Mucosa of rectum (tissue), 2 donors: Measurements from ENCODE around the gene BRAT1.

Experiments
- H3K27ac ChIP-seq, 2 donors: one replicate each; pipeline ENCODE4 v1.7.0; 2013; ENCODE audit warnings: inconsistent platforms in 2 of 2, low read depth in 2 of 2, low read length in 2 of 2
- H3K27me3 ChIP-seq, 2 donors: one replicate each; pipeline ENCODE4 v1.7.0; 2013; ENCODE audit warnings: low read length in 2 of 2; ENCODE audit not compliant: control insufficient read depth in 2 of 2, insufficient read depth in 2 of 2
- H3K36me3 ChIP-seq, 2 donors: one replicate each; pipeline ENCODE4 v1.7.0; 2013; ENCODE audit warnings: low read length in 2 of 2; ENCODE audit not compliant: control insufficient read depth in 2 of 2, insufficient read depth in 2 of 2
- H3K4me1 ChIP-seq, 2 donors: one replicate each; pipeline ENCODE4 v1.7.0; 2013; ENCODE audit warnings: low read length in 2 of 2, mild to moderate bottlenecking in 1 of 2; ENCODE audit not compliant: control insufficient read depth in 2 of 2, insufficient read depth in 2 of 2
- H3K4me3 ChIP-seq, 2 donors: one replicate each; pipeline ENCODE4 v1.7.0; 2013; ENCODE audit warnings: low read length in 2 of 2
- H3K9ac ChIP-seq, 2 donors: one replicate each; pipeline ENCODE4 v1.7.0; 2013; ENCODE audit warnings: low read length in 2 of 2, low read depth in 1 of 2, mild to moderate bottlenecking in 1 of 2
- H3K9me3 ChIP-seq, 2 donors: one replicate each; pipeline ENCODE4 v1.7.0; 2013; ENCODE audit warnings: low read length in 2 of 2; ENCODE audit not compliant: control insufficient read depth in 2 of 2
- donor health status: healthy.
- donor health status: Normal muscosa, but diverticular disease.

The BRAT1 gene

DNA sequence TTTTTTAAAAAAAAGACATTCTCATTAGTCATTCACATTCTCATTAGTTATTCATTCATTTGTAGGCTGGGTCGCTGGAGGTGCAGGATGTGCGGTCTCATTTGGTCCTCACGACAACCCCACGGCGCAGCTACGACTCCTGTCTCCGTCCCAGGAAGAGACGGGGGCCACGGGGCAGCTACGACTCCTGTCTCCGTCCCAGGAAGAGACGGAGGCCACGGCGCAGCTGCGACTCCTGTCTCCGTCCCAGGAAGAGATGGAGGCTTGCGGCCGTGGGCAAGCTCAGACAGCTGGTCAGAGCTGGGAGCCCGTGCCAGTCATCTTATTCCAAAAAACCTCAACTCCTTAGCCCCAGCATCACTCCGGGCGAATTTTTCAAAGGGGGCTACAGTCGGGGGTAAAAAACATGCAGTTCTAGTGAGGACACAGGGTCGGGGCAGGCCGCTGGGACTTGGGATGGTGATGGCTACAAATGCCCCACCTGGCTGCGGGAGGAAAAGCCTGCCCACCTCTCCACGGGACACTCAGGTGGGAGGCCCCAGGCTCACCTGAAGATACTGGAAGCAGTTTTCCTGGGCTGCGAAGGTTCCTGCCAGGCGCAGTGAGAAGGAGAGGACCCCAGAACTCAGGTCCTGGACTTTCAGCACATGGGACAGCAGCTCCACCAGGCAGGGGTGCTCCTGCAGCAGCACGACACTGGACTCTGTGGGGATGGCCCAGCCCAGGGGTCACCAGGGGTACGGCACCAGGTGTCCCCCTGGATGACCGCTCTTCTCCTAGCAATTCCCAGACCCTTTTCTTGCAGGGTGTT is 8.3 kb downstream of the BRAT1 start:
- Histone ChIP-seq H3K4me3 (no peak overlapping the region), H3K36me3 (peaks cover 31 to 33% of the 10 kb centered on the region in 2 donors), H3K27me3 (no peaks in the 10 kb centered on the region), H3K9ac (no peak overlapping the region), H3K9me3 (no peaks in the 10 kb centered on the region), H3K4me1 (no peaks in the 10 kb centered on the region), H3K27ac (no peak overlapping the region)

DNA sequence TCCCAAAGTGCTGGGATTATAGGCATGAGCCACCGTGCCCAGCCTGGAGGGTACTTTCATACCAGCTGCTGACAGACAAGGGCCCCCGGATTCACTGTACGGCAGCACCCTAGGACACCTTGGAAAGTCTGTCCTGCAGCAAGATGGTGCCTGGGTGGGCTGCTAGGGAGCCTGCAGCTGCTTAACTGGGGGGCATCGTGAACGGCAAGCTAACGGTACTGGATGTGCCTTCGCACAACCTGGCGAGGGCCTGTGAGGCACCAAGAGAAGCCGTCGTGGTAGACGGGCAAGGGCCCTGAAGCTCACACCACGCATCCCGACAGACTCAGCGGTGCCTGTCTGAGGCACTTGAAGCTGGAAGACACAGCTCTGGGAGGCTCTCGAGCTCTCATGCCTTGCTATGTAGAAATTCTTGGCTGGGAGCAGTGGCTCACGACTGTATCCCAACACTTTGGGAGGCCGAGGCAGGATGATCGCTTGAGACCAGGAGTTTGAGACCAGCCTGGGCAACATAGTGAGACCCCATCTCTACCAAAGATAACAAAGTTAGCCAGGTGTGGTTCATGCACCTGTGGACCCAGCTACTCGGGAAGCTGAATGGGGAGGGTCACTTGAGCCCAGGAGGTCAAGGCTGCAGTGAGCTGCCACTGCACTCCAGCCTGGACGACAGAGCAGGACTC is 9.4 kb downstream of the BRAT1 start:
- Histone ChIP-seq H3K4me3 (no peak overlapping the region), H3K9me3 (no peaks in the 10 kb centered on the region), H3K36me3 (peaks cover 36 to 41% of the 10 kb centered on the region in 2 donors), H3K27me3 (no peaks in the 10 kb centered on the region), H3K4me1 (no peaks in the 10 kb centered on the region), H3K27ac (no peak overlapping the region), H3K9ac (no peak overlapping the region)

DNA sequence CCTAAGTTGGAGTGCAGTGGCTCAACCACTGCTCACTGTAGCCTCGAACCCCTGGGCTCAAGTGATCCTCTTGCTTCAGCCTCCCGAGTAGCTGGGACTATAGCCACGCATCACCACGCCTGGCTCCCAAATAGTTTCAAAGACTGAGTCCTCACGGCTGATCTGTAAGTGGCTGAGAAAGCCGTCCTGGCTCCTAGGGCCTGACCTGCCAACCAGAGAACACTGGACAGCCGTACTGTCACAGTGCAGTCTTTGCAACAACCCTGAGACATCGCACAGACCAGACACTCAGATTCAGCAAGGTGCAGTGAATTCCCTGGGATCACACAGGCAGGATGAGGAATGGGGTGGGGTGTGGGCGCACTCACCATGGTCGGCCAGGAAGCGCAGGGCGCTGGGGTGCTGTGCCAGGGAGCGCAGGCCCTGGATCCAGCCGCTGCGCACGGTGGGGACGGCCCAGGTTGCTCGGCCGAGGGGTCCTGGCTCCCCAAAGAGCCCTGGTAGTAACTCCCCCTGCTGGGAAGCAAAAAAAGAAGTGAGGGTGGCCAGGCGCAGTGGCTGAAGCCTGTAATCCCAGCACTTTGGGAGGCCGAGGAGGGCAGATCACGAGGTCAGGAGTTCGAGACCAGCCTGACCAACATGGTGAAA is 10.7 kb downstream of the BRAT1 start:
- H3K9ac ChIP-seq, result no peak overlapping the region
- H3K4me3 ChIP-seq, result no peak overlapping the region
- peaks cover 44 to 47% of the 10 kb centered on the region in 2 donors for H3K36me3 ChIP-seq
- H3K9me3 ChIP-seq, result no peaks in the 10 kb centered on the region
- H3K27ac ChIP-seq, result no peak overlapping the region
- H3K4me1 ChIP-seq, result no peaks in the 10 kb centered on the region
- H3K27me3 ChIP-seq, result no peaks in the 10 kb centered on the region

GRCh38 chr7:2542916-2543871 is 12.1 kb downstream of the BRAT1 start:
- peaks cover 56 to 59% of the 10 kb centered on the region in 2 donors for H3K36me3 ChIP-seq
- no peak overlapping the region for H3K4me3 ChIP-seq
- no peaks in the 10 kb centered on the region for H3K27me3 ChIP-seq
- H3K9ac ChIP-seq, result no peak overlapping the region
- H3K27ac ChIP-seq, result no peak overlapping the region
- no peaks in the 10 kb centered on the region for H3K9me3 ChIP-seq
- H3K4me1 ChIP-seq, result no peaks in the 10 kb centered on the region

DNA sequence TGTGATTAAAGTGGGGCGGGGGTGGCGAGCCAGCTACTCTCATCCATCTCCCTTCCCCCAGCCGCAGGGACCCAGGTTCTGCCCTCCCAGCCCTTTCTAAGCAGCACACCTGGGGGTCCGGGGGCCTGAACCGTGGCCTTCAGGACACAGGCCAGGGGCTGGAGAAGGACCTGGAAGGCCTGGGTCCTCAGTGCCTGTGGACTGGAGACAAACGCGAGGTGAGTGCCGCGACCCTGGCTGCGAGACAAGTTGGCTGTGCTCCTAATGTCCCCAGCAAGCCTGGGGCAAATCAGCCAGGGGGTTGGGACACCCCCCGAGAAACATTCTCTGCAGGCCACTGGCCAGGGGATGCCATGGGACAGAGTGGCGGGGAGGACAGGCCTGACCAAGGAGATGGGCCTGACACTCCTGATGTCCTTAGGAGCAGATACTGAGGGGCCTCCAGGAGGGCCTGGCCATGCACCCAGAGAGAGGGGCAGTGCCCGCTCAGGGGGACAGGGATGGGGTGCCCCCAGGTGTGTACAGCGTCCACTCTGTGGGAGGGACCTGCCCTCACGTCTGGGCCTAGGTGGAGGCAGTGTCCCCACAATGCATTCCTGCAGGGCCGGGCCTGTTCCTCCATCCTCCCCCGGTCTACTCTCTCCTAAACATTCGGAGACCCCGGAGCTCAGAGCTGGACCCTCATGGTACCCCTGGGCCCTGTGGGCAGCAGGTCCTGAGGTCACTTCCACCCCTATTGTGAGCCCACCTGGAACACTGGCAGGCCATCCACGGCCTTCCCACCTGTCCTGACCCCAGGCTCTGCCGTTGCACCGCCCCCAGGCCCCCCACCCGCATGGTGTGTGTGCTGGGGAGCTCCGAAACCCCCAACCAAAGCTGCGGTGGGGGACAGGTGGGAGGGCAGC is 13.1 kb downstream of the BRAT1 start:
- Histone ChIP-seq H3K27me3 (no peaks in the 10 kb centered on the region), H3K27ac (no peak overlapping the region), H3K36me3 (peaks cover 54 to 60% of the 10 kb centered on the region in 2 donors), H3K4me1 (no peaks in the 10 kb centered on the region), H3K9ac (no peak overlapping the region), H3K9me3 (no peaks in the 10 kb centered on the region), H3K4me3 (no peak overlapping the region)

GRCh38 chr7:2541291-2542010 is 13.9 kb downstream of the BRAT1 start:
- Histone ChIP-seq H3K9ac (no peak overlapping the region), H3K4me1 (no peaks in the 10 kb centered on the region), H3K27me3 (no peaks in the 10 kb centered on the region), H3K9me3 (no peaks in the 10 kb centered on the region), H3K27ac (no peak overlapping the region), H3K4me3 (no peak overlapping the region), H3K36me3 (peaks cover 49 to 60% of the 10 kb centered on the region in 2 donors)

- no peak overlapping the region for H3K4me3 ChIP-seq
- H3K36me3 ChIP-seq, result peaks cover 42 to 54% of the 10 kb centered on the region in 2 donors
- H3K9me3 ChIP-seq, result no peaks in the 10 kb centered on the region
- no peaks in the 10 kb centered on the region for H3K4me1 ChIP-seq
- H3K27me3 ChIP-seq, result no peaks in the 10 kb centered on the region
- no peak overlapping the region for H3K27ac ChIP-seq
- no peak overlapping the region for H3K9ac ChIP-seq
These were observed 14.7 kb downstream of the BRAT1 start for GRCh38 chr7:2540641-2541051.

DNA sequence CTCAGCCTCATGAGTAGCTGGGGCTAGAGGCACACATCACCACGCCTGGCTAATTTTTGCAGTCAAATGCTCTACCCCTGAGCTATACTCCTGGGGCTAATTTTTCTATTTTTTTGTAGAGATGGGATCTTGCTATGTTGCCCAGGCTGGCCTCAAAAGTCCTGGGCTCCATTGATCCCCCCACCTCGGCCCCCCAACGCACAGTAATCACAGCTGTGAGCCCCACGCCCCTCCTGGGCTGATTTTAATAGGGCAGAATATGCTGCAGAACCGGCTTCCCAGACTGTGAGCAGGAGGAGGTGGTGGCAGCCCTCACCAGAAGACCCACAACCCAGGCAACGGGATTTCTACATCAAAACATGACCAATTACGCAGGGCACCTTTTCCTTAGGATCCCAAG is 15.2 kb downstream of the BRAT1 start:
- Histone ChIP-seq H3K4me1 (no peaks in the 10 kb centered on the region), H3K9ac (no peak overlapping the region), H3K27ac (no peak overlapping the region), H3K27me3 (no peaks in the 10 kb centered on the region), H3K36me3 (peaks cover 42 to 54% of the 10 kb centered on the region in 2 donors), H3K4me3 (no peak overlapping the region), H3K9me3 (no peaks in the 10 kb centered on the region)
